HepG2 (cell line): ENCODE measurements around the gene NSF.
"Not testable (repeated sequence)": the region's sequence is repeated elsewhere in the genome, so short reads cannot be mapped to it uniquely, and the experiment has no call there.

Experiments used
- HNF4A ChIP-seq: sonication (generic); formaldehyde crosslinking; IDR thresholded peaks from 2 replicates; pipeline ENCODE4 v1.4.0; 2020; ENCODE audit warnings: missing genetic modification reagents
- TF ChIP-seq, protein P1 (sequence below): IDR thresholded peaks from 2 replicates; pipeline ENCODE4 v1.6.1; 2012; ENCODE audit warnings: inconsistent platforms

DNA sequence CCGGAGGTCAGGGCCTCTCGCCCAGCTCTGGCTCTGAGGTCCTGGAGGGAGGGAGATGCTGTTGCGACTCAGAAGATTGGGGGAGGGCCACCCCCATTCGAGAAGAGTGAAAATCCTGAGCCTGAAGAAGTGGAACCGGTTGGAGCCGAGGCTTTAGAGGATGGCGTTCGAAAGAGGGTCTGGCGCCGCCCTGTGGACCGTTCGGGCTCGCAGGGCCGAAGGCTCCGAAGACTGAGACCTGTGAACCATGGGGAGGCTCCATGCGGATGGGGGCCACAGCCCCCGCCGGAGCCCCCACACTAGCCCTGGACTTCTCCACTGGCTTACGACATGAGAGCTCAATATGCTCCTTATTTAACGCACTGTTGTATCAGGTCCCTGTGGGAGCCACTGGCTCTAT, 31.3 kb upstream of the NSF start:
- not testable (repeated sequence) for TF ChIP-seq HNF4A (CRISPR knock-in tag)
- TF ChIP-seq, protein P1, sequence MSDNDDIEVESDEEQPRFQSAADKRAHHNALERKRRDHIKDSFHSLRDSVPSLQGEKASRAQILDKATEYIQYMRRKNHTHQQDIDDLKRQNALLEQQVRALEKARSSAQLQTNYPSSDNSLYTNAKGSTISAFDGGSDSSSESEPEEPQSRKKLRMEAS = not testable (repeated sequence)
